Measurements from ENCODE around the gene ZFAND2B. TPM values are rescaled to one million over a fixed set of nuclear protein-coding genes. Genes with fewer than 3 reads are reported as not detected.

Gene ZFAND2B
- polyA plus RNA-seq, 1 of the 3 experiments (the other 2 are of a cell fraction): 39.9 TPM

DNA sequence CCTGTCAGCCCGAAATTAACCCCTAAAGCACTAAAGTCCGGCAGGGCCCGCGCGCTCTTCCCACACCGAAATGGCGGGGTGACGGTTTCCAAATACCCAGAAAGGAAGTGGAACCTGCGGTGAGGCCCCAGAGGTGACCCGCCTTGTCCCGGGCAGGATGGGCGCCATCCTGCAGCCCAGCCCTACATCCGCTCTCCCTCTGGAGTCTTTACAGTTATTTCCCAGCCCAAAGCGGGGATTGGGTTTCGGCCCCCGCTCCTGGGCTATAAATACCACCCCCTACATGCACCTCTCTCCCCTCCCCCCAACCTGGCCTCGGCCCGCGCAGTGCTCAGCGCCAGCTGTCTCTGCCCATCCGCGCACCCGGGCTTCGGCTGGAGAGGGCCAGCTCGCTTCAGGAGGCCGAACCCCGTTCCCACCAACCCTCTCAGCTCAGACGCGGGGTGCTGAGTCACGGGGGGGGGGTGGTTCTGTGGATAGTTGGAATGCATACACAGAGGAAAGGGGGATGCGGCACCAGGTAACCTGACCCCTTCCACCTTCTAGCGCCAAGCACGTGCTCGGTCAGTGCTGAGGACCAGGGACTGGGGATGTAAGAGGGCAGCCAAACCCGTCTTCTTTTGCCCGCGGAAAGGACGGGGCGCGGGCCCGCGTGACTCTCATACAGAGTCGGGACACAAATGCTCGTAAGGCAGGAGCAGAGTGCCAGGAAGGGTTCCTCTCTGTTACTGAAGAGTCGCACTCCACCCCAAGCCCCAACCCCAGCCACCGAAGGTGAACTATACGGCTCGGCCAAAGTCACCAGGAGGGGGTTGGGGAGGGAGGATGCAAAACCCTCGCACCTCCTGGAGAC is 46.5 kb downstream of the ZFAND2B start, which contains the start of gene TUBA4B:
TSS of gene TUBA4B (plus strand) at position 344 of the 853 bp plus-strand sequence. CDS start at position 509, 165 bp downstream.
- 4% methylated on average over 36 of the region's 49 CpGs for WGBS (ENCODE audit: low lambda C conversion rate)
- TF ChIP-seq POLR2AphosphoS5 (IDR thresholded peaks at IDR 0.05; ENCODE audit: low read depth, low read length): no peak
- TF ChIP-seq FOXJ3 (CRISPR knock-in tag; IDR thresholded peaks at IDR 0.05): no peak
- TF ChIP-seq MAX (IDR thresholded peaks at IDR 0.05; ENCODE audit: low read depth): peak; percentile 84
- no peak for TF ChIP-seq SMC3 (IDR thresholded peaks at IDR 0.05; ENCODE audit: low read depth, low read length)
- TF ChIP-seq, protein P1, sequence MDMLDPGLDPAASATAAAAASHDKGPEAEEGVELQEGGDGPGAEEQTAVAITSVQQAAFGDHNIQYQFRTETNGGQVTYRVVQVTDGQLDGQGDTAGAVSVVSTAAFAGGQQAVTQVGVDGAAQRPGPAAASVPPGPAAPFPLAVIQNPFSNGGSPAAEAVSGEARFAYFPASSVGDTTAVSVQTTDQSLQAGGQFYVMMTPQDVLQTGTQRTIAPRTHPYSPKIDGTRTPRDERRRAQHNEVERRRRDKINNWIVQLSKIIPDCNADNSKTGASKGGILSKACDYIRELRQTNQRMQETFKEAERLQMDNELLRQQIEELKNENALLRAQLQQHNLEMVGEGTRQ (IDR thresholded peaks at IDR 0.05; ENCODE audit: borderline replicate concordance, low read depth, low read length): no peak
- TF ChIP-seq JUND (IDR thresholded peaks at IDR 0.05): no peak
- Histone ChIP-seq H4K20me1 (ENCODE audit: insufficient read depth) (no peaks in the 10 kb centered on the region), H3K36me3 (replicated peaks in 1 of 2; ENCODE audit: control insufficient read depth in 1 of 2, insufficient read depth in 2 of 2, low read length in 1 of 2) (peaks cover 0 to 3% of the 10 kb centered on the region in 2 experiments), H2AFZ (ENCODE audit: low read depth) (peak within 1 kb of the TSS; percentile 82), H3K4me2 (peak within 1 kb of the TSS; percentile 97), H3K4me3 (ENCODE audit: low read depth in 2 of 2, low read length in 1 of 2) (peak within 1 kb of the TSS; percentile 53 to 60), H3K27me3 (ENCODE audit: insufficient read depth) (peaks cover 34% of the 10 kb centered on the region), H3K27ac (ENCODE audit: low read depth in 2 of 2, low read length in 1 of 2) (no peak within 1 kb of the TSS), H3K9me2 (no peaks in the 10 kb centered on the region), H3K9me3 (no peaks in the 10 kb centered on the region), H3K4me1 (ENCODE audit: control insufficient read depth in 1 of 2, insufficient read depth in 2 of 2, low read depth in 1 of 2, low read length in 1 of 2) (peaks cover 19 to 21% of the 10 kb centered on the region in 2 experiments; a peak in 3 of 4 replicates), H3F3A (replicated peaks; ENCODE audit: insufficient read depth) (peaks cover 19% of the 10 kb centered on the region), H3K79me2 (ENCODE audit: insufficient read depth) (no peaks in the 10 kb centered on the region), H3K9ac (no peak within 1 kb of the TSS)
- POLR2A ChIA-PET: no interaction called here
- peak; percentile 51 for DNase-seq
- CTCF ChIA-PET: interaction anchor here (0.7 to 5.5 kb wide), 10 partner anchors 11 to 289 kb away, joined by 3 to 44 read pairs (median 4); no protein-coding TSS in a partner anchor

- H3K4me2 ChIP-seq: peak within 1 kb of the TSS; percentile 97
- H3K9ac ChIP-seq: no peak within 1 kb of the TSS
- WGBS (ENCODE audit: low lambda C conversion rate): 5% methylated on average over 8 of the region's 76 CpGs
- peaks cover 17 to 21% of the 10 kb centered on the region in 2 experiments; a peak in 3 of 4 replicates for H3K4me1 ChIP-seq (ENCODE audit: control insufficient read depth in 1 of 2, insufficient read depth in 2 of 2, low read depth in 1 of 2, low read length in 1 of 2)
- H3K79me2 ChIP-seq (ENCODE audit: insufficient read depth): no peaks in the 10 kb centered on the region
- H2AFZ ChIP-seq (ENCODE audit: low read depth): peak within 1 kb of the TSS; percentile 82
- no peaks in the 10 kb centered on the region for H4K20me1 ChIP-seq (ENCODE audit: insufficient read depth)
- H3K4me3 ChIP-seq (ENCODE audit: low read depth in 2 of 2, low read length in 1 of 2): peak within 1 kb of the TSS; percentile 53 to 60
- H3K9me3 ChIP-seq: no peaks in the 10 kb centered on the region
- H3K9me2 ChIP-seq: no peaks in the 10 kb centered on the region
- no peak within 1 kb of the TSS for H3K27ac ChIP-seq (ENCODE audit: low read depth in 2 of 2, low read length in 1 of 2)
- POLR2A ChIA-PET: interaction anchor here (2.6 kb wide), 1 partner anchor 9 kb away, joined by 15 read pairs; the partner anchor contains the start of genes GLB1L and STK16
- no peaks in the 10 kb centered on the region for H3K36me3 ChIP-seq (replicated peaks in 1 of 2; ENCODE audit: control insufficient read depth in 1 of 2, insufficient read depth in 2 of 2, low read length in 1 of 2)
- H3K27me3 ChIP-seq (ENCODE audit: insufficient read depth): peaks cover 40% of the 10 kb centered on the region
- peak; percentile 98 for DNase-seq
- CTCF ChIA-PET: interaction anchor here (0.8 to 5.5 kb wide), 13 partner anchors 11 to 288 kb away, joined by 3 to 44 read pairs (median 4); partner anchors contain the start of gene DNAJB2
- H3F3A ChIP-seq (replicated peaks; ENCODE audit: insufficient read depth): peaks cover 12% of the 10 kb centered on the region
- TF ChIP-seq IRF3 (IDR thresholded peaks at IDR 0.05; ENCODE audit: low read depth, low read length): no peak
- no peak for TF ChIP-seq MEF2A (IDR thresholded peaks at IDR 0.05; ENCODE audit: borderline replicate concordance, low read depth)
- no peak for TF ChIP-seq NFIC (IDR thresholded peaks at IDR 0.05; ENCODE audit: borderline replicate concordance)
- TF ChIP-seq RCOR1 (IDR thresholded peaks at IDR 0.05; ENCODE audit: low read length): no peak
- TF ChIP-seq RAD21 (IDR thresholded peaks at IDR 0.05; ENCODE audit: low read length): no peak
- TF ChIP-seq NRF1 (IDR thresholded peaks at IDR 0.05; ENCODE audit: low read depth, low read length): no peak
- no peak for TF ChIP-seq TAF1 (IDR thresholded peaks at IDR 0.05; ENCODE audit: borderline replicate concordance, low read depth, low read length)
- TF ChIP-seq YY1 (IDR thresholded peaks at IDR 0.05; ENCODE audit: low read depth): no peak
- no peak for TF ChIP-seq GABPA (IDR thresholded peaks at IDR 0.05; ENCODE audit: low read depth)
- TF ChIP-seq MXI1 (IDR thresholded peaks at IDR 0.05; ENCODE audit: low read depth, low read length): no peak
- TF ChIP-seq PBX3 (IDR thresholded peaks at IDR 0.05): no peak
- no peak for TF ChIP-seq CTCF (IDR thresholded peaks at IDR 0.05)
- TF ChIP-seq POLR2AphosphoS5 (IDR thresholded peaks at IDR 0.05; ENCODE audit: low read depth, low read length): no peak
- no peak for TF ChIP-seq RFX5 (IDR thresholded peaks at IDR 0.05; ENCODE audit: low read length)
These were observed 47.4 kb downstream of the ZFAND2B start, which contains the start of gene TUBA4A for GRCh38 chr2:219253753-219254589. TUBA4A (minus strand) TSS chr2:219253918; CDS start chr2:219253858, 60 bp downstream.

Data from SK-N-SH (cell line).